SH-SY5Y (cell line): ENCODE measurements around the gene FRMD4A.

Experiments
- GATA2 ChIP-seq: IDR thresholded peaks from 2 replicates; pipeline ENCODE4 v1.6.1; 2011; ENCODE audit warnings: mild to moderate bottlenecking, low read depth, low read length
- GATA3 ChIP-seq: IDR thresholded peaks from 2 replicates; pipeline ENCODE4 v1.6.1; 2011; ENCODE audit warnings: low read depth, mild to moderate bottlenecking, low read length, moderate library complexity

GRCh38 chr10:14129770-14130169, 201.0 kb downstream of the FRMD4A start:
- no peak for TF ChIP-seq GATA3
- no peak for TF ChIP-seq GATA2
